ENCODE results near the gene TMEM219.
"Not testable (repeated sequence)": the region's sequence is repeated elsewhere in the genome, so short reads cannot be mapped to it uniquely, and the experiment has no call there.

The TMEM219 gene

GRCh38 chr16:30016555-30017276 is 54.8 kb downstream of the TMEM219 start:
- no peak for DNase-seq

GRCh38 chr16:30017277-30017656 is 55.4 kb downstream of the TMEM219 start:
- DNase-seq, result no peak

- not testable (repeated sequence) for DNase-seq
Measured at GRCh38 chr16:30017937-30018336, 56.1 kb downstream of the TMEM219 start.

- no peak for DNase-seq
Measured at GRCh38 chr16:30018731-30019158, 56.9 kb downstream of the TMEM219 start.

All from NCI-H2081 treated with DMSO at 0.1 percent for 48 hours (cell line).